GM21528 (cell line): Measurements from ENCODE around the gene PER2.

Source experiments
- ATAC-seq: cut with Tn5 transposase; IDR thresholded peaks from one replicate; pipeline ENCODE4 v1.9.1; 2021; ENCODE audit warnings: mild to moderate bottlenecking, moderate library complexity; ENCODE audit not compliant: unreplicated experiment, low FRiP score

PER2 gene

DNA sequence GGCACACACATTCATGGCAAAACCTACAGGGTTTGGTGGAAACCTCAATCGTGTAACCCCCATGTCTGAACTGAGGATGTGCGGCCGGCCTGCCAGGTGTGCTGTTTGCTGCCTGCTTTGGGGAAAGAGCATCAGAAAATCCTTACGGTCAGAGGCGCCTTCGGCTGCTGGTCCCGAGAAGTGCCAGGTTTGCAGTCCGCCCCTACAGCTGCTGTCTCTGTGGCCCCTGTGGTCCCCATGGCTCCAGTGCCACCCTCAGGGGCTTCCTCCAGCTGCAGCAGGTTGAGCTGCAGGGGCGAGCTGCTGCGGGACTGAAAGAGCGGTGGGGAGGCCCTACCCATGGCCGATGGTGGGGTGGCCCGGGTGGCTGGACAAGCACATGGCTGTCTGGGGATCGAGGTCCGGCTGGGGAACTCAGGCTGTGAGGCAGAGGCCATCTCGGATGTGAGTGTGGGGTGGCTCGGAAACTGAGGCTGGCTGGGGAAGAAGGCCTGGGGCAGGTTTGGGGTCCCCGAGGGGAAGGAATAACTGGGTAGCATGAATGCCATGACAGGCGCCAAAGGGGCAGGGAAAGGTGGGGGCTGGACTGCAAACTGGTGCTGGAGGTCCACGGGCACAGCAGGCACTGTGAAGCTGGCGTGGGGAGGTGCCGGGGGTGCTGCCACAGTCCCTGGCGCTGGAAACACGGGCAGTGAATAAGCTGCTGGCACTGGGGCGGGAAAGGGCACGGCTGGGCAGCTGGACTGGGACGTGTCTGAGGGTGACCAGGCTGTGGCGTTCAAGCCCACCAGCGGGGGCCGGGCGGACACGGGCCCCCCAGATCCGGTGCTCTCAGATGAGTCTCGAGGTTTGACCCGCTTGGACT is 35.4 kb downstream of the PER2 start:
- no peak for ATAC-seq

DNA sequence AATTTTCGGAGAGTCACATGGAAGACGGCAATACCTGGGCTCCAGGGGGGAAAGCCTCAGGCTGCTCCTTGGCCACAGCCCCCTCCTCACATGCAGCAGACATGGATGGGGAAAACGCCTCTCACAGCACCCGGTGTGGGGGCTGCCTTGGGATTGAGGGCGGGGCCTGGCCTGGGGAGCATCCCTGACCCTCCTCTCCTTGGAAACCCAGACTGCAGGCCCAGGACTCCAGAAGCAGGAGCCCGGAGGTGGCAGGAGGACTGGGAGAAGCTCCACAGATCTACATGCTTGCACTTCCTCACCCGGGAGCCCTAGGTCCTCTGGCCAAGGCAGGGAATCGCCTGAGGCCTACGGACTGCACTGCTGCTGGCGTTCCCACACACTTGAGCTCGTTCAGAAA is 36.4 kb downstream of the PER2 start:
- no peak for ATAC-seq

DNA sequence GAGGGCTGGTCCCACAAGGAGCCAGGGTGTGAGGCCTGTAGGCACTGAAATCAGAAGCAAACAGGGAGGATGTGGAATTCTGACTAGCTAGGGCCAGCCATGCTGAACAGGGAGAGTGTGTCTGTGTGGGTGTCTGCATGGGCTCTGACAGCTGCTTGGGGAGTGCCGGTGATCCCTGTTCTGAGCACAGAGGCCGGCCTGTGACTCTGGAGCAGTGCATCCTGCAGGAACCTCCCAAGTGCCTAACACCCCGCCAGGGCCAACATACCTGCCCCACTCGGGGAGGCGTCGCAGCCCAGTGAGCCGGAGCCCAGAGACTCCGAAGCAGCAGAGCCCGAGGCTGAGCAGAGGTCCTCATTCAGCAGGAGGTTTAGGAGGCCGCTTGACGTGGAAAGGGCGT is 37.1 kb downstream of the PER2 start:
- ATAC-seq: no peak

DNA sequence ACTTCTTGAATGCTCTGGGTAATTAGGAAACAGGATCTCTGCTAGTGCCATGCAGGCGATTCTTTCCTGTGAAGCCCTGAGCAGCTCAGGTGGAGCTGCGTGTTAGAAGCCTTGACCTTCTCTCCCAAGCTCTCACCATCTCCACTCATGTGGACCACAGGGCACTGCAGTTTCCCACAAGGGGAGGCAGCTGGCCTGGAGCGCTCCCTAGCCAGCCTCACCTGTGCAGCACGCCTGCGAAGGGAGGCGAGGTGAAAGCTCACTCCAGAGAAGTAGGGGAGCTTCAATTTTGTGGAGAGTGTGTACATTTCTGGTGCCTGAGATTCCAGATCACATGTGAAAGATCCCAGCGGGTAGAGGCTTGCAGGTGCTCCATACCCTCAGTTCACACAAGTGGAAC is 37.5 kb downstream of the PER2 start:
- ATAC-seq: no peak

DNA sequence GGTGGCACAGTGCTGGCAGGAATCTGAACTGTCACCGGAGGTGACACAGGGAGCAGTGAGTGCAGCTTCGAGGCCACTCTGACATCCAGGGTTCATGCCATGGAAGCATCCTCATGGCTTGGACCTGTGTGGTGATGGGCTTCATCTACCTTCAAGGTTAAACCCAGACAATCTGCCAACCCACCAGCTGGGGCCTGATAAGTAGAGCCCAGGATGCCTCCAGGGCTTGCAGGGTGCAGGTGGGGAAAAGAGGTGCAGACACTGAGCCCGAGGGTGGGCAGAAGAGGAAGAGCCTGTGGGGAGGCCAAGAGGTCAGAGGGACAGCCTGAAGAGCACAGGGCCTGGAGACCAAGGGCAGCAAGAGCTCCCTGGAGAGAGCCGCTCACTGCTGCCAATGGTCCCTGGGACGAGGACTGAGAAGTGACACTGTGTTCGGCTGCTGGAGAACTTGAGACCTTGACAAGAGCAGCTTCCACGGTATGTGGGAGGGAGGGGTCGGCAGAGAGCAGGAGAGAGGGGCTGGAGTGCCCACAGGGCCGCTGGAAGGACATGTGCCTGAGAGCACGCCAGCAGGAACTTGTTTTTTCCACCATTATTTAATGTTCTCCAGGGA is 40.5 kb downstream of the PER2 start:
- ATAC-seq: no peak

DNA sequence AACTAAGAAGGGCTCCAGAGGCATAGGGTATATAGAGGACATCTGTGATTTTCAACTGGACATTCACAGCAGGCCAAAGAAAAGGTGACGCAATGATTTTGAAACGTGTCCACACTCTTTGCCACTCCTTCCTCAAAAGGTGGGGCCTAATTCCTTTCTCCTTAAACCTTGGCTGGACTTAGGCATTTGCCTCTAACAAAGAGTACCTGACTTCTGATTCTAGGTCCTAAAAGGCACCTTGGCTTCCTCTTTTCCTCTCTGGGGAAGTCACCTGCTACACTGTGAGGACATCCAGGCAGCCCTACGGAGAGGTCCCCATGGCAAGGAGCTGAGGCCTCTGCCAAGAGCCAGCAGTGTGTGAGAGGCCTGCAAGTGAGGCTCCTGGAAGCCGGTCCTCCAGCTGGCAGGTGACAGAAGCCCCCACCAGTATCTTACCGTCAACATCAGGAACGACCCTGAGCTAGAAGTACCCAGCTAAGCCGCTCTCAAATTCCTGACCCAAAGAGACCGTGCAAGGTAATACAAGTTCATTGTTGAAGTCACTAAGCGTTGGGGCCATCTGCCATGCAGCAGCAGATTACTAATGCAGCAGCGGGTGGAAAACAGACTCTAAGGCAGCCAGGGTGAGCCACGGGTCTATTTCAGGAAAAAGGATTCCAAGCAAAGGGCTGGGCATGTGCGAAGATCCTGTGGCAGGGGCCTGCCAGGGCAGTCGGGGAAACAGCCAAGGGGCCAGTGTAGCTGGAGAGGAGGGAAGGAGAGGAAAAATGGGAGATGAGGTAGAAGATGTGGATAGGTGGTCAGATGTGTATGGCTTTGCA is 41.2 kb downstream of the PER2 start:
- no peak for ATAC-seq

DNA sequence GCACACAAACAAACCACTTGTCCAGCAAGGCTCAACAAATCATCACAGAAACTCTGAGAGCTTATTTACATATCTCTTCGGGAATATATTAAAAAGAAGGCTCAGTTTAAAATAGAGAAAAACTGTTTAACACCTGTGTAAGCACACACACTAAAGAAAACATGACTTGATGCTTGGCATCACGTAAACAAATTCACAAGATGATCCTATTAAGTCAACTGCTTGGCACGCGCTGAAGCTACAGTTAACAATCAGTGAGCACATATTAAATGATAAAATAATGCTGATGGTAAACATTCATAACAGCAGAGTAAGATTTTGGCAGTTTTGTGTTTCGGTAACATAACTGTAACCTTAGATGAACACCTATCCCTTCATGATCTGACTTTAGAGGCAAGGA is 44.3 kb downstream of the PER2 start:
- ATAC-seq: no peak

DNA sequence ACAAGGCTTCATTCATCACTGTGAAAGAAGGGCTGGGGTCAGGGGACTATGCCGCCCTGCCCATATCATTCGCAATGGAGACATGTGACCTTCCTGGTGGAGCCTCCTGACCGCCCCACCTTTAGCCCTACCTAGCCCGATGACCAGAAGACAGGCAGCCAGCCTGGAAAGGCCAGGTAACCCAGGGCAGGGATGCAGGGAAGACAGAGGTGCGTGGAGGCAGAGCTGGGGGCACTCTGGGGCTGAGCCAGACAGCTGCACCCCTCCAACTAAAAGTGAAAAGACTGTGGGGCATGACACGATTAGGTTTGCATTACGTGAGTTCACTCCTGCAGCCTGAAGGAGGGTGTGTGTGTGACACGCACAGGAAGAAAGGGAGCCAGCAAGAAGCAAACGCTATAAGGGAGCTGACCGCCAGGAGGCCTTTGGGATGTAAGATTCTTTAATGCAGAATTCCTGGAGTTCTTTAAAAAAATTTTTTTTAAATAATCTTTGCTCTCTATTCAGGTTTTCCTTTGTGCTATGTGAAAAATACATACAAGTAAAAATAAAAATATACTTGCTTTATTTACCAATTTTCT is 44.8 kb downstream of the PER2 start:
- no peak for ATAC-seq

DNA sequence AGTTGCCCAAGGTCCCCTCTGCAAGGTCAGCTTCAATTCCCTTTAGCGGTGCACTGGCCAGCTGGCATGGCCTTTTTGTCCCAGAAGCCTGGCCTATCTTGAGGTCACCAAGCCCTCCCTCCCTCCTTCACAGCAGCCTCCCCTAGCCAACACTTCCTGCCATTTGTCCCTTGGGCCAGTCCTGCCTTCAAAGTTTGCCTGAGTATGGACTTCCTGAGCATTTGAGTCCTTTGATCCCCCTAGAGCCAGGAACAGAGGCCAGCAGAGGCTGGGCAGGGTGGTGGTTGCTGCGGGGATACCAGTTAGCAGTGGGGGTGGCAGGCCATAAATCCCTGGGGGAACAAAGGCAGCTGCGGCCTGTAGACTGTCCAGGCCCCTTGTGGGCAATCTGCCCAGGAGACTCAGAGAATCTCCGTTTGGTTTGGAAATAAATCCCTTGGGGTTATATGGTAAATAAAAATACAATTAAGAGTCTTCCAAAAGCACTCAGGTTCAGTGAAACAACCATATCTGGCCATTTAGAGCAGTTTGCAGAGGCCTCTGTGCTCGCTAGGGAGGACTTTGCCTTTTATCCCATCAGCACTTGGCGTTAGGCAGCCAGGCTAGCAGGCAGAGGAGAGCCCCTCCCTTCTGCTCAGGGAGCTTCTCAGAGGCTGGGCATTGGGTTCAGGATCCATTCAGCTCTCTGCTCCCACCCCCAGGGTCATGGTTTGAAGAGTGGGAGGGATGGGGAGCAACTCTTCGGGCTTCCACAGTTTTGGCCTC is 45.5 kb downstream of the PER2 start:
- ATAC-seq: no peak

DNA sequence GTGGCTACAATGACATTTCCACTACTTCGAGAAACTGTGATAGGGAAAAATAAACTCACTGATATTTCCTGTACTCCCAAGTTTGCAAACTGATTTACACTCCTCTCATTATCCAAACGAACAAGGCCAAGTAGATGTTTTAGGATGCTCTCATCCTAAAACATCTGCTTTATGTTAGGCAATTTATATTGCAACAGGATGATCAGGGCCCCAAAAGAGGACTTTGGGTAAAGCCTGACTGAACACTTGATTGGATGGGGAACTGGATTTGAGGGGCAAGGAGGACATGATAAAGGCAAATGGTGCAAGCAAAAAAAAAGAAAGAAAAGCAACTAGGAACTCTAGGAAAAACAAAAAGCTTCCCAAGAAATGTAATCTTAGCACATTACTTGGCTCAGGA is 46.4 kb downstream of the PER2 start:
- ATAC-seq: no peak

DNA sequence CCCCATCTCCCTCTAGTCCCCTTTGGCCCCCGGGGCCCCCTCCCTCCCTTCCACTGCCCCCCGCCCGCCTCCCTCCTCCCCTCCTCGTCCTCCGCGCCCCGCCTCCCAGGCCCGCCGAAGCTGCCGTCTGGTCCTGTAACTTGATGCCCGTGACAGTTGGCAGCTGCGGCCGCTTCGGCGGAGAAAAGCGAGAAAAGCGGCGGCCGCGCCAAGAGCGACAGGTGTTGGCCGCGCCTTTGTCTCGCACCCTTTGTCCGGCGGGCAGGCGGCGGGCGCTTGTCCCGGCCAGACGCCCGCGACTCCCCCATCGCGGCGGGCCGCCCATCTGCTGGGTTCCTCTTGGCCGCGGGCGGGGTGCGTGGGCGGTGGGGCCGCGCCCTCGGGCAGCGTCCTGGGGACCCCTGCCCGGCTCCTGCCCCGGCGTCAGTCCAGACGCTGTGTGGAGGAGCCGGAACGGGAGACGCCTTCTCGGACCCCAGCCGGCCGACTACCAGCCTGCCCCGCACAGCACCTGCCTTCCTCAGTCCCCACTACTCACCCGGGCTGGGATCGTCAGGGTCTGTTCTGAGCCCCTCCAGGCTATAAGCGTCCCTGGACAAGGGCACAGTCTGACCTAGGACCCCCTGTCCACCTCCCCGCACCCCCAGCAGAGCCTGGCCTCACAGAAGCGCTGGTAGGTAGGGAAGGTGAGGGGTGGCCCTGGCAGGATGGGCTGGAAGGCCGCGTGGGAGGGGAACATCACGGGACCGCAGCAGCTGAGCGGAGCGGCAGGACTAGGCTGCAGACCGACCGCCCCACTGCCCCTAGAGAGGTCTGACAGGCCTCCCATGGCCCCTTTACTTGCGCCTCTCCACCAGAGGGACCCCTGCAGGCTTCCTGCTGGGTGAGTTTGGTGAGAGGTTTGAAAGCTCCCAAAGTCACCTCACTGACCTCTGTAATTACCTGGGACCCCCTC is 47.4 kb downstream of the PER2 start:
- ATAC-seq: no peak

DNA sequence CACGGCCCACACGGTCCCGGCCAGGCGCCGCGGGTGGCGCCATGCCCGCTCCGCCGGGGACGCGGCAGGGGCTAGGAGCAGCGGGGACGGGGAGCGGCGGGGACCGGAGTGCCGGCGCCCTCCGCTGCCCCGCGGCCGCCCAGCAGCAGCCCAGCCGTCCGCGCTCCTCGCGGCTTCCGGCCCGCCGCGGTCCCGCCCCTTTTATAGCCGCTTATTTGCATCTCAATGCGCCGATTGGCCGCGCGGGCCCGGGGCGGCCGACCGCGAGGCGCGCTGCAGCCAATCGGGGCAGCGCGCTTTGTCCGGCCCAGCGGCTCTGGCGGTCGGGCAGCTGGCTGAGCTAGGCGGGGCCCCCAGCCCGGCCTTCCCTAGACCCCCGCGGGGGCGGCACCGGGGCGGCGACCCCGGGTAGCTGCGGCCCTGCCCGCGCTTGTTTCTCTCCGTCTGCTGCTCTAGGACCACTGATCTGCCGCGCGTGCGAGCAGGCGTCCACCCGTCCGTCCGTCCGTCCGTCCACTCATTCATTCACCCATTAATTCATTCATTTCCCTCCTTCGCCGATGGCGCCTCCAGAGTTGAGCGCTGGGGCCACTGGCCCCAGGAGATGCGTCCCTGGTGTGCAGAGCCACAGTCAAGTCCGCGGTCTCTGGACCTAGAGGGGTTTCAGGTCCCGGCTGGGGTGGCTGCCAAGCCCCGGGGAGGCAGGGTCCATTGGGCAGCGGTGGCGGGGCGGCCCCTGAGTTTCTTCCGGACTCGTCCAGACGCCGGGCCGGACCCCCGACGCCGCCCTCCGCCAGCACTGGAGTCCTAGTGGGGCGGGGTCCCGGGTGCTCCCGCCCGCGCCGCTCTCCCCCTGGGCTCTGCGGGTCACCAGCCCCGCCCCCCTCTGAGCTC is 48.3 kb downstream of the PER2 start, which contains the start of gene HES6:
HES6 (minus strand) TSS at position 176 of the 894 bp plus-strand sequence; CDS start at position 43, 133 bp downstream.
- peak; percentile 87 for ATAC-seq

DNA sequence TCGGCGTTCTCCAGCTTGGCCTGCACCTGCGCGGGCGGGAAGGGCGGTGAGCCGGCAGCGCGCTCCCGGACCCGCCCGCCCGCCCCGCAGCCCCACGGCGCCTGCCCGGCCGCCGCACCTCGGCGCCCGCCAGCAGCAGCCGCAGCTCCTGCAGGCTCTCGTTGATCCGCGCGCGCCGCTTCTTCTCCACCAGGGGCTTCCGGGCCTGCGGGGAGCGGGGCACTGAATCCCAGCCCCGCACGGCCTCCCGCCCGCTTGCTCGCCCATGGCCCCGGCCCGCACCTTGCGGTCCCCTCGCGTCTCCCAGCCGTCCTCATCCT is 48.9 kb downstream of the PER2 start:
- ATAC-seq: peak; percentile 22

DNA sequence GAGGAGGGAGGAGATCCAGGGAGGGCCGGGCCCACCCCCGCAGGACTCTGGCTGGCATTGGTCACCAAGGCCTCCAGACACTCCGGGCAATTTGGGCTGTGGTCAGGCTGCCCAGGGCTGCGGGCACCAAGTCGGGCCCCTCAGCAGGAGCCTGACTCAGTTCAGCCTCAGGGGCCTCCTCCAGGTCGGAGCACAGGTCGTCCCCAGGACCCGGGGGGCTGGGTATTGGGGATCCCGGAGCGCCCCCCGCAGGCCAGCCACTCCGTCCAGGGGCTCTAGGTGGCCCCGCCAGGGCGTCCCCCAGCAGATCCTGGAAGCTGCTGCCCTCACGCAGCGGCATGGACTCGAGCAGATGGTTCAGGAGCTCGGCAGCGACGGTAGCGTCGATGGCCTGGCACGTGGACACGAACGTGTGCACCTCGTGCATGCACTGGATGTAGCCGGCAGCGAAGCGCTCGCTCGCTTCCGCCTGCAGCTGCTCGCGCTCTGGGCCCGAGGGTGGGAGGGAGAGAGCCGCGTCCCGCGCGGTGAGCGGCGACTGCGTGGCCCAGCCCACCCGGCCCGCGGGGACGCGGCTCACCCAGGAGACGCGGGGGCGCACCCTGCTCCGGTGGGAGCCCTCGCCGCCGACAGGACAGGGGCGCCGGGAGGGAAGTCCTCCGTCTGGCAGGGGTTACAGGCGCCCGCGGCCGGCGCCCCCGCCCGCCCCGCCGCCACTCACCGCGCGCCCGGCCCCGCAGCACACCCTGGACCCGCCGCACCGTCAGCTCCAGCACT is 49.5 kb downstream of the PER2 start:
- no peak for ATAC-seq

DNA sequence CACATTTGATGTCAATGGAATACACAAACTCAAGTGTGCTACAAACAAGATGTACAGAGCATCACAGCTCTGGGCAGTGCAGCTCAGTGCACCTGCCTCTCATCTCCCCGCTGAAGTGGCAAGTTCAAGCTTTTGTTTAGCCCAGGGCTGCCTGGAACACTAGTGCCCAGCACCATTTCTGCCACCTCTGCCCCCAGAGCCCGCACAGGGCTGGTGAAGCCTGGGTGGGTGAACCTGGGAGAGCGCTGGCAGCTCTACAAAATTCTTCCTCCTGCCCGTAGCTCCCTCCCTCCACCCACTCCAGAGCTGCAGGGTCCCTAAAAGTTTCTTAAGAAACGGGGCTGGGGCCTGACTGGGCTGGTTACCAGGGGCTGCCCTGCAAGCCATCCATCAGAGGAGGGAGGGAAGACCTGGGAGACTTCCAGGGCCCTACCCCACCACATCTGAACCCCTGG is 50.1 kb downstream of the PER2 start:
- no peak for ATAC-seq

DNA sequence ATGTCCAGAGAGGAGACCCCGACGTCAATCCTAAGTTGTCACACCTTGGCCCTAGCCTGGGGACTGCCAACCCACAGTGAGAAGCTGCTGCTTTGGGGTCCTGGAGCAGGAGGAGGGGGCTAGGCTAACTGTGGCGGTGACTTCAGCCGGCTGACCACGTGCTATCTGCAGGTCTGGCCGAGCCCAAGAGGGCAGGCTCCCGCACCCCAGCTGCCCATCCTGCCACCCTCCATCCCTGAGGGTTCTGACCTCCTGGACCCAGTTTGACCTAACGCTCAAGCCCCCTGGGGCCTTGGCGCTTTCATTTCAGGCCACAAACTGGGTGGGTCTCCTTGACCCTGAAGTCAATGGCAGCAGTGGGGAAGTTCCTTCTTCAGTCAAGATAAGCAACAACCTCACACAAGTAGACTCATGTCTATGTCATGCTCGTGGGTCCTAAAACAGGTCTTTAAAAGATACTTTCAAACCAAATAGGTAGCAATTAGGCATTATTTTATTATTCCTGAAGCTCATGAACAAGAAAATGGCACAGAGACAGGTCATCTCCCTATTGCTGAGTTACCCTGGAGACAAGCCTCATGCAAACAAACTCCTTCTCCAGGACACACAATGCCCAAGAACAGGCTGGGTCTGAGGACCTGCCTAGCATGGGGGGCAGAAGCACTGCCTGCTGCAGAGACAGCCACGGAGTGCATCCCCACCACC is 50.8 kb downstream of the PER2 start:
- ATAC-seq: no peak

DNA sequence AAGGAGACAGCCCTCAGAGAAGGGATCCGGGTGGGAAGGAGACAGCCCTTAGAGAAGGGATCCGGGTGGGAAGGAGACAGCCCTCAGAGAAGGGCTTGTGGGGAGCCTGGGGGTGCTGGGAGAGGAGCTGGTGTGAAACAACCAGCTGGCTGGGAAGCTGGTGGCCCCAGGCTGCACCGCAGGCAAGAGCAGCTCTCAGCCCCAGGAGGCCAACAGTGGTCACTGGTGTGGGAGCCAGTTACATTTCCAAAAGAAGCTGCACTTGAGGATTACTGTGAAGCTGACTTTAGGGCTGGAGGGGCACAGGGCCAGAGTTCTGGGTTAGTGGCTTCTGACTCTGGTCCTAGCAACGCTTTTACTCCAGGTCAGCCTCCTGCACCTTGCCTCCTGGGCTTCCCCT is 51.8 kb downstream of the PER2 start:
- ATAC-seq: no peak
